ENCODE measurements around the gene CRACR2A.

CRACR2A gene

GRCh38 chr12:3613641-3614395 is 139.1 kb downstream of the CRACR2A start:
- DNase-seq, result no peak

DNA sequence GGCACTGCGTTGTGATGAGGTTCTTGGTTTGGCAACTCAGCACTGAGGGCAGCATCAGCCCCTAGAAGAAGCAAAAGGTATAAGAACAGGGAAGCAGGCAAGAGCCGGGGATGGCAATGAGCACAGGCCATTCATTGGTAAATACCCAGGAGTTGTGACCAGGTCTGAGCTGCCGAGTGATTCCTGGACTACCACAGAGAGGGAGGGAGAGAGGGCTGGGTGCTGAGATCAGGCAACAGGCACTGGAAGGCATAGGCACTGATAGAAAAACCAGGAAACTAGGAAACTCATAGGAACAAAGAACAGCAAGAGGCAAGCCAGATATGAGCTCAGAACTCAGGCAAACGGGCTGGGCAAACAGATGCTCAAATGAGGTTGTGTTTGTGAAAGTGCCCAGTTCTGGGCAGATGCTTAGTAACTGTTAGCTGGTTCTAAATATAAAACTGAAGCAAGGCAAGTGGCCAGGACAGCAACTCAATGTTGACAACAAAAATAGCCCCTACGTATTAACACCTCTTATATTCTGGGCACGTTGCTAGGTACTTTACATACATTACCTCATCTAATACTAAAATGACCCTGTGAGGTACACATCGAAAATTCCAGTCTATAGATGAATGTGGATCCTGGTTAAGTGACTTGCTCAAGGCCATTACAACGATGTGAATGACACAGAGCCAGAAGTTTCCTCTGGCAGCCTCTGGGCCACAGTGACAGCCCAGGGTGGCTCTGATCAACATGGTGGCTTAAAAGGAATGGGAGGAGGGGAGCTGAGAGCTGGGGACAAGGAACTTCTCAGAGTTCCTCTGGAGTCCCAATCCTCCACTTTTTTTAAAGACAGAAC is 140.8 kb downstream of the CRACR2A start:
- no peak for DNase-seq

GRCh38 chr12:3607821-3608220 is 145.1 kb downstream of the CRACR2A start:
- no peak for DNase-seq

DNA sequence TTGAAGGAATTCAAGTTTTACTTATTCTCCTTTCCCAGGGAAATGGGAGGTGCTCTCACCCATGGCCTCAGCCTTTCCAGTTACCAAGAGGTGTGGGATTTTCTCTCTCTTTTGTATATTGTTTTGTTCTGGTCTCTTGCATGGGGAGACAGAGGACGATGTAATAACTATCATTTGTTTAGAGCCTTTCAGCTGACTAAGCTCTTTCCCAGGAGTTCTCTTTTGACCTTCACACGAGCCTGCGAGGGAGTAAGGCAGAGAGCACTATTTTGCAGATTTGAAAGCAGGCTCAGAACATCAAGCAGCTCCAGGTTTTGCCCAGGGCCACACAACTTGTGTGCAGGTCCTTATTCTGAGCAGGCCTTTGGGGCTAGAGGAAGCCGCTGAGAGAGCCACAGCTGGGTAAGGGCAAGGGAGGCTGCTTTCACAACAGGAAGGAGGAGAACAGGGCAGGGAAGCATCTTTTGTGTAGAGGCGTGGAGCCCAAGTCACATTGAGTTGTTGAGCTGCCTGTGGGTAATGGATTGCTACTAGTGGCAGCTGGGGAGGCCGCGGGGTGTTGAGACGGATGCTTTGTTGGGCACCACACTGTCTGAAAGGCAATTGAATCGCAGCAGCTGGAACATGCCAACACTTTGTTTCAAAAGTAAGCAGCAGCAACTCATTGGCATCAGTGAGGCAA is 145.7 kb downstream of the CRACR2A start:
- DNase-seq, result no peak

DNA sequence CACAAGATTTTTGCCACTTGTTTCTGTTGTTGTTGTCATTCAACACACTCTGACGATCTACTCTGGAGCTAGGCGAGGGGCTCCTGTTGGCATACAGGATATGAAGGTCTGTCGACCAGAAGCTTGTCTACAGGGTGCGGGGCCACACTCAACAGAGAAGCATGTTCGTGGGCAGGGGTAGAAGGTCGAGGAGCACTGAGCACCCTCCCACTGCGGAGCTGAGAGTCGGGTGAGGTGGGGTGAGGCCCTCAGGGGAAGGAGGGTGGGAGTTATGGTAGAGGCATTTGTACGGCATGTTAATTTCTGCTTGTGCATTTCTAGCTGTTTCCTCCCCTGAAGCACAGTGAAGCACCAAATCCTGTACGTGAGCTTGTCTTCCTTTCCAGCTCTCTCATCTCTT is 146.8 kb downstream of the CRACR2A start:
- DNase-seq, result no peak

DNA sequence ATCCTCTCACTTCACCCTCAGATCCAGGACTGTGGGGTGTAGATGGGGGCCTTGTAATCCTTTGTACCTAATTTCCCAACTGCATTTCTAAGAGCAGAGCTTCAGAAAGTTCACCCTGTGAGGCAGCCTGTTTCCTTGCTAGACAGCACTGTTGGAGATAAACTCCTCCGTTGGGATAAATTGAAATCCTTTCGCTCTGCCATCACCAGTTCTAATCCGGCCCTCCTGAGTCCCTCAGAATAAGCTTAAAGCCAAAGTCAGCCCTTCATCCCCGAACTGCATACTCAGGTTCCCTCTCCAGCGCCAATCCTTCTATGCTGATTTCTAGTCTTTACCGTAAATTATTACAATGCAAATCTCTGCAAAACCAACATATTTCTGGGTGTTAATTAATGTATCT is 147.2 kb downstream of the CRACR2A start:
- DNase-seq, result no peak

DNA sequence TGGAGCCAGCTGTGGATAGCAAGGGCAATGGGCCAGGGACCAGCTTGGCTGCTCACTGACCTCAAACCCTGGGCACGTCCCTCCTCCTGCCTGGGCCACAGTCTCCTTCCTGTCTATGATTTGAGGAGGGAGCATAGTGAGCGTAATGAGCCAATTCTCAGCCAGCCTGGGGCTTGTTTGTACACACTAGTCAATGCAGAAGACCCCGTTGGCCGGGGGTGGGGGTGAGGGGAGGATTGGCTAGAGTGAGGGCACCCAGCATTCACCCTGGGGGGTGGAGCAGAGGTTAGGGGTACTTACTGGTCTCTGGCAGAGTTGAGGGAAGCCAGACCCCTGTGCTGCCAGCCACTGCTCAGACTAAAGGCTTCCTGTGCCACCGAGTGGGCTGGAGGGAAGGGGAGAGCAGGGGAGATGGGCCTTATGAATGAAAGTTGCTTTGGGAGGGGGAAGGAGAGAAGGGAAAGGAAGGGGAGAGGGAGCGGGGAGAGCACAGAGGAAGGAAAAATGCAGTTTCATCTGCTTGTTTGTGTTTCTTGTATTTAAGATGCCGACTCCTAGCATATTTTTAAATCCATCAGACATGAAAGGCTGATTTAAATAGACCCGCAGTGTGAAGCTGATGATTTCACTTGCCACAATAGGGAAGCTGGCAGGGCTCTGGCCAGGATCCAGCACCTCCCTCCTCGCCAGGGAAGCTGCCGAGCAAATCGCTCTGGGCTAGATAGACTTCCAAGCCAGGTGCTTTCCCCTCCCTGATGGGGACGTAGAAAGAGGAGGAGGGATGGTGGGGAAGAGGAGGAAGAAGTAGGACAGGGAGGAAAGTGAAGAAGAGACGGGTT is 147.9 kb downstream of the CRACR2A start:
- peak; percentile 88 for DNase-seq

DNA sequence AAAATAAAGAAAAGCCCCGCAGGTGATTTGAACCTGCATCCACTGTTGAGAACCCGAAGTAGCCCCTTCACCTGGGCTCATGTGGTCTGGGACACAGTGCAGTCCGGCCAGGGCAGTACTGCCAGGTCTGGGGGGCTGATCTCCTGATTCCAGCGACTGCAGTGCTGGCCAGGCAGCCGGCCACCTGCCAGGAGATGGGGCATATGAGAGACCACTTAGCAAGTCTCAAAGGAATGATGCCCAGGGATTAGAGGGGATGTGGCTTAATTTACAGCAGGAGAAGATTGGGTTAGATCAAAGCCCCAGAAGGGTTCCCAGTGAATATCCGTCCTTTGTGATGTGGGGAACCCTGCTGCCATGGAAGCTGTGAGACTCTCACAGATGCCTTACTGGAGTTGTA is 148.6 kb downstream of the CRACR2A start:
- DNase-seq, result peak; percentile 80

DNA sequence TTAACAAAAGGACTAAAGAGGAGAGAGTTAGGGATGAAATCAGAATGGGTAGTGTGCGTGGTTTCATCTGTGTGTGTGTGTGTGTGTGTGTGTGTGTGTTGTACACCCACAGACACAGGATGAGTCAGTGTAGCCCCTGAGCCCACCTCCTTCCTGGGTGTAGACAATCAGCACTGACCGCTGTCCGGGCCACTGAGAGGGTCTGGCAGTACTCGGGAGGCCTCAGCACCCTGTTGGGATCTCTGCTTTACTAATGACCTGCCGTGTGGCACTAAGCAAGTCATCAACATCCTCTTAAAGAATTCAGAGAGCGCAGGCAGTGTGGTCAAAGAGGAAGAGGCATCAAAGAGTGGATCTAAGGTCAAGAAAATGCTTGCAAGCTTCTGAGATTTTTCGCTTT is 149.3 kb downstream of the CRACR2A start:
- DNase-seq, result no peak

GRCh38 chr12:3602488-3602887 is 150.4 kb downstream of the CRACR2A start:
- DNase-seq, result no peak

GRCh38 chr12:3601461-3602150 is 151.3 kb downstream of the CRACR2A start:
- no peak for DNase-seq

DNA sequence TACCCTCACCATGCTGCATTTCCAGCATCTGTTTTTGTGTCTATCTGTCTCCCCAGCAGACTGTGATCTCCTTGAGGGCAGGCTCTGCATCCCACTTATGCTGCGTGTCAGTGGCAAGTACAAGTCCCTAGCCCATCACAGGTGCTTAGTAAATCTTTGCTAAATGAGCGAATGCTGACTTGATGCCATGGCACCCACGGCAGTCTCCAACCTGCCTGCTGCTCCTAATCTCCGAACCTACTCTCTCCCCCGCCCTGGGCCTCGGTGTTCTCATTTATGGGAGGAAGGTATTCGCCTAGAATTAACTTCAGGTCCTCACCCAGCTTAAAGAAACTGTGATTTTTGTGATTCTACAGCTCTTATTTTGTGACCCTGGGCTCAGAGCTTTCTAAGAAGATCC is 152.0 kb downstream of the CRACR2A start:
- DNase-seq, result no peak

DNA sequence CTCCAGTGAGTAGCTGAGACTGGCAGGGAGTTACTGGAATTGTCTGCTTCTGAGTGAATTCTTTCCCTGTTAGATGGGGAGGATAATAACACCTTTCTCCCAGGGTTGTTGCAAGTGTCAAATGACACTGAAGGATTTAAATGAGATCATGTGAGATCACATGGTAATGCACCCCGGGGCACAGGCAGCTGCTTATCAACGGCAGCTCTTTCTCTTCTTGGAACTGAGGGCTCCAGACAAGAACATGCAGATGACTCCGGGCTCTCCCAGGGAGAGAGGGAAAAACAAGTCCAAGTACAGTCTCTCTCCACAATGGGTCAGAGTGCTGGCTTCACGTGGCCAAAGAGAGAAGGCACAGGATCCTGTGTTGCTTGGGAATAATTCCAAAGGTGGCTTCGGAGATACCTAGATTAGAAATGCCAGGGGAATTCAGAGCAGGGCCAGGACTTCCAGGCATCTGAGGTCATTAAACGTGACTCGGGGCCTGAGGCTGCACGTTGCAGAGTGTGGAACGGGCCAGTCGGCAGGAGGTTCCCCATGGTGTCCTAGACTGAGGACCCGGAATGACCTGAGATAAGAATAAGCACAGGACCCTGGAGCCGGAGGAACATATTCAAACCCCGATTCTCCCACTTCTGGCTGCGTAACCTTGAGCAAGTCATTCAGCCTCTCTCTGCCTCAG is 152.7 kb downstream of the CRACR2A start:
- no peak for DNase-seq

DNA sequence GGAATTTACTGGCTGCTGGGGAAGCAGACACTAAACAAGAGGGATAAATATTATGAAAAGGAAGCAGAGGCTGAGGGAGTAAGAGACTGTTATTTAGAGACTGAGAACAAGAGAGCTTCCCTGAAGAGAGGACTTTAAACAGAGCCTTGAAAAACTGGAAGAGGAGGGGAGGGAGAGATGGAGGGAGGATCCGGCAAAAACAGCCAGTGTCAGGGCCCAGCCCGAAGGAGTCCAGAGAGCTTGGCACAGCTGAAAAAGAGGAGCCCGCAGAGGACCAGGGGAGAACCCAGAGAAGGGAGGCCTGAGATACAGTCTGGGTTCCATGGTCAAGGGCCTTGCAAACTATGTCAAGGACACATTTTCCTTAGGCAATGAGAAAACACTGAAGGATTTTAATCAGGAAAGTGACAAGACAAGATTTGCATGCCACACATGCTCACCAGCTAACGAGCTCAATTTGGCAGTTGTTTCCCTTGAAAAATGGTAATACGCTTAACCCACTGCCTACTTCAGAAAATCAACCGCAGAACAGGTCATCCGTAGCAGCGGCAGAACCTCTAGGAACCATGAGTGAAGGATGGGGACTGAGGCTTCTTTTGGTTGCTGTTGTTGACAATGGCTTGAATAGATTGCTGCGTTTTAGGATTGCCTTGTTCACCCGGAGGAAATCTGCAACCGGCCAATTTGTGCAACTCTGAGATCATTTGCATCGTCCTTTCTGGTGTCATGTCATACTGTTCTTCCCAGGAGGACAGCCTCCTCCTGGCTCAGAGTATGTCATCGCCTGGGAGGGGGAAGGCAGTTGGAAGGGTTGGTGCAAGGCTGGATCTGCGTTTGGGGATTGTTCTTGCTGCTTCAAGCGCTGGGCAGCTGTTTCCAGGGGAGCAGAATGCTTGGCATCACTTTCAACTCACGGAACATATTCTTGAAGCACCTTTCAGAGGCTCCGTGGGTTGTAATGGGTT is 153.7 kb downstream of the CRACR2A start:
- DNase-seq, result no peak

GRCh38 chr12:3597526-3598210 is 155.2 kb downstream of the CRACR2A start:
- DNase-seq, result no peak

DNA sequence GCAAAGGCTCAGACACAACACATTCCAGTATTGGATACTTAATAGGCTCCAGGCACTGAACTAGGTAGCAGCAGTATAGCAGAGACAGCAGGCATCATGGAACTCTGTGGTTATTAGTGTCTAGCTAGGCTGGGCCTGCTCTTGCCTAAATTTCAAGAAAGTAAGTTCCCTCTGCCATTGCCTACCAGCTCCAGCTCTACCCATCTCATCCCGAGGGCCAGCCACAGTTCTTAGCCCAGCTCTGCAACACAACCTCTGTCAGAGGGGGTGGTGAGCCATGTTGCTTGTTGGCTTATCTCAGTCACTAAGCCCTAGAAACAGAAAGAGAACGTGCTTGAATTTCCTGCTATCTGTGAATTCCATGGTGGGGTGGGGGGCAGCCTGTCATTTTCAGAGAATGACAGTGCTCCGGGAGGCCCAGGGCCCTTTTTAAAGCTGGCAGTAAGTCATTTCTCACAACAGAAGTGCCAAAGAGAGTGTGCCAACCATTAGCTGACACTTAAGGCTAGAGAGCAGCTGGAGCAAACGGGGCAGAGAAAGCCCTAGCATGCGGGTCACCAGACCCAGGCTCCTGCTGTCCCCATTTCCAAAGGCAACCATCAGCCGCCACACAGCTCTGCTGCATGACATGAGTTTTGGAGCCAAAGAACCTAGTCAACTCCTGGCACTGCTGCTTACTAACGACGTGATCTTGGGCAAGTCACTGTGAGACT is 156.1 kb downstream of the CRACR2A start:
- no peak for DNase-seq

DNA sequence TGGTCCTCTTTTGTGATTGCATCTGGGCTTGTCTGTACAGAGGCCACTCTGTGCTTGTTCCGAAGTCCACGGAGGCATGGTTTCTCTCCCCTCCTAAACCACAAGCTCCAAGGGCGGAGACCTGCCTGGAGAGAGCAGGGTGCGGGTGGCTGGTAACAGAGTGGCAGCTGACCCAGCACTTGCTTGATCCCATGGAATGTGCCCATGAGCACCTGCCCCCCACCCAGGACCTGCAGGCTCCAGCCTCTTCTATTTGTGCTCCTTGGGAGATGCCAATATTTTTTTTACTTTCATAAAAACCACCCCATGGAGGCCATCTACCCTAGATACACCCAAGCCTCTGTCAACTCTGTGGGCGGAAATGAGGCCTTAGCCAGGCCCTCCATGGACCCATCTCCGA is 157.2 kb downstream of the CRACR2A start:
- DNase-seq, result no peak

DNA sequence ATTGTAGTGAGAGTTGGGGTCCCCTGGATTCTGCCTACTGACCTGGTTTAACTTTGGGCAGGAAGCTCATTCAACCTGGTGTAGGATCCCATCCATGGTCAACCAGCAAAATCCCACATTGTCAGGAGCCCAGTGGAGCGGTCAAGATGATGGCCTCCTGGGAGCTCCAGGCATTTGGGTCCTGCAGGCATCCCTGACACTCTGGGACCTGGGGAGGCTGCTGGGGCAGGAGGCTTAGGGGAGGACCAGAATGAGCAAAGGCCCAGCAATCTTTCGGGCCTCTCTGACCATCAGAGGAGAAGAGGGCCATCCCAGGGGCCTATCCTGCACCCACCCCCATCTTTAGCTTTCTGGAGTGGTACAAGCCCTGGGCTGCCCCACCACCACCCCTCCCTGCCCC is 157.9 kb downstream of the CRACR2A start:
- no peak for DNase-seq

- DNase-seq, result no peak
Measured at GRCh38 chr12:3593906-3594483, 158.9 kb downstream of the CRACR2A start.

All from NCI-H1092 treated with DMSO at 0.1 percent for 48 hours (cell line).